ENCODE results near the gene CDH23. TPM values are rescaled to one million over a fixed set of nuclear protein-coding genes. Genes with fewer than 3 reads are reported as not detected.

Gene CDH23
- total RNA-seq, 1 donor from 2014 or later, result 0.29 TPM

- Mint-ChIP-seq H3K4me3 (no peak overlapping the region), H3K4me1 (peaks cover 68% of the 10 kb centered on the region), H3K36me3 (ENCODE audit: low read depth) (no peaks in the 10 kb centered on the region), H3K27me3 (no peaks in the 10 kb centered on the region), H3K27ac (peak overlapping the region; percentile 79), H3K9me3 (no peaks in the 10 kb centered on the region)
- ChIA-PET POLR2A (interaction anchor here (0.6 to 1.7 kb wide), 4 partner anchors 12 to 333 kb away, joined by 3 to 6 read pairs (median 4); partner anchors contain the start of gene VSIR), CTCF (interaction anchor here (1.3 to 1.5 kb wide), 2 partner anchors 16 to 160 kb away, joined by 3 read pairs; no protein-coding TSS in a partner anchor)
- DNase-seq (no peak), ATAC-seq (ENCODE audit: low read depth) (peak; percentile 81)
- no peak for TF ChIP-seq CTCF (IDR thresholded peaks at IDR 0.05)
- intact Hi-C loops (cut with micrococcal nuclease), result no loop called here
Observed at GRCh38 chr10:71735709-71736569, 339.2 kb downstream of the CDH23 start.

GRCh38 chr10:71736570-71736952 lies 339.8 kb downstream of the CDH23 start:
- intact Hi-C loops (cut with micrococcal nuclease), result no loop called here
- Mint-ChIP-seq H3K4me1 (peaks cover 74% of the 10 kb centered on the region), H3K27me3 (no peaks in the 10 kb centered on the region), H3K4me3 (no peak overlapping the region), H3K9me3 (no peaks in the 10 kb centered on the region), H3K27ac (peak overlapping the region; percentile 79), H3K36me3 (ENCODE audit: low read depth) (no peaks in the 10 kb centered on the region)
- ATAC-seq (ENCODE audit: low read depth), result no peak
- POLR2A ChIA-PET, result interaction anchor here (0.9 to 1.7 kb wide), 4 partner anchors 12 to 37 kb away, joined by 3 to 6 read pairs (median 3); partner anchors contain the start of gene VSIR
- no peak for TF ChIP-seq CTCF (IDR thresholded peaks at IDR 0.05)
- CTCF ChIA-PET, result no interaction called here
- no peak for DNase-seq

GRCh38 chr10:71737001-71737833 lies 340.5 kb downstream of the CDH23 start:
- Mint-ChIP-seq H3K9me3 (no peaks in the 10 kb centered on the region), H3K36me3 (ENCODE audit: low read depth) (no peaks in the 10 kb centered on the region), H3K4me1 (peaks cover 80% of the 10 kb centered on the region), H3K27me3 (no peaks in the 10 kb centered on the region), H3K4me3 (no peak overlapping the region), H3K27ac (peak overlapping the region; percentile 79)
- no peak for ATAC-seq (ENCODE audit: low read depth)
- no peak for TF ChIP-seq CTCF (IDR thresholded peaks at IDR 0.05)
- POLR2A ChIA-PET, result interaction anchor here (0.9 to 1.1 kb wide), 3 partner anchors 9 to 30 kb away, joined by 3 to 7 read pairs (median 3); no protein-coding TSS in a partner anchor
- CTCF ChIA-PET, result no interaction called here
- intact Hi-C loops (cut with micrococcal nuclease), result no loop called here
- DNase-seq, result no peak

- H3K27ac Mint-ChIP-seq, result peak overlapping the region; percentile 75
- peaks cover 78% of the 10 kb centered on the region for H3K4me1 Mint-ChIP-seq
- H3K4me3 Mint-ChIP-seq, result no peak overlapping the region
- no peak for TF ChIP-seq CTCF (IDR thresholded peaks at IDR 0.05)
- intact Hi-C loops (cut with micrococcal nuclease), result no loop called here
- ChIA-PET CTCF (no interaction called here), POLR2A (interaction anchor here (0.9 to 1.1 kb wide), 2 partner anchors 10 to 11 kb away, joined by 3 to 7 read pairs; no protein-coding TSS in a partner anchor)
- H3K27me3 Mint-ChIP-seq, result no peaks in the 10 kb centered on the region
- no peaks in the 10 kb centered on the region for H3K36me3 Mint-ChIP-seq (ENCODE audit: low read depth)
- no peaks in the 10 kb centered on the region for H3K9me3 Mint-ChIP-seq
- ATAC-seq (ENCODE audit: low read depth), result no peak
- DNase-seq, result no peak
Observed at GRCh38 chr10:71737834-71738197, 341.1 kb downstream of the CDH23 start.

All from activated B cell treated with CpG ODN at 0.5 μM for 24 hours (primary cell).